Choroid plexus epithelial cell (primary cell): ENCODE data around the gene SOX12.

ENCODE experiments used
- DNase-seq: peaks from one replicate; pipeline ENCODE4 v3.0.0-alpha.2; 2010; ENCODE audit warnings: low read depth
- H3K4me3 ChIP-seq: 2 replicates; pipeline ENCODE4 v1.5.1; 2011; ENCODE audit warnings: low read depth, mild to moderate bottlenecking, control low read depth, low read length, moderate library complexity
- CTCF ChIP-seq: conservative IDR thresholded peaks from 2 replicates; pipeline ENCODE4 v1.5.1; 2011; ENCODE audit warnings: low read depth, mild to moderate bottlenecking, control low read depth, inconsistent platforms, low read length, moderate library complexity

SOX12 gene

GRCh38 chr20:325045-325888 lies at the start of gene SOX12:
SOX12 (plus strand) TSS chr20:325552; CDS start chr20:325925, 373 bp downstream.
- peak; percentile 93 for DNase-seq
- TF ChIP-seq CTCF: no peak
- peak within 1 kb of the TSS; percentile 78 for H3K4me3 ChIP-seq

- no peak overlapping the region for H3K4me3 ChIP-seq
- DNase-seq: no peak
- no peak for TF ChIP-seq CTCF
These were observed 49.6 kb upstream of the SOX12 start for GRCh38 chr20:275791-276190.

GRCh38 chr20:276620-277495 lies 48.5 kb upstream of the SOX12 start:
- DNase-seq: no peak

GRCh38 chr20:277496-277781 lies 47.9 kb upstream of the SOX12 start:
- TF ChIP-seq CTCF: no peak
- H3K4me3 ChIP-seq: no peak overlapping the region
- DNase-seq: no peak

More at GRCh38 chr20:276620-277495, 48.5 kb upstream of the SOX12 start:
- H3K4me3 ChIP-seq: no peak overlapping the region
- no peak for TF ChIP-seq CTCF

GRCh38 chr20:278181-278580 lies 47.2 kb upstream of the SOX12 start:
- no peak for TF ChIP-seq CTCF
- no peak for DNase-seq
- no peak overlapping the region for H3K4me3 ChIP-seq

- peak; percentile 19 for TF ChIP-seq CTCF
- DNase-seq: peak; percentile 85
- H3K4me3 ChIP-seq: peak overlapping the region; percentile 45
These were observed 46.5 kb upstream of the SOX12 start for GRCh38 chr20:278607-279571.
